Activated naive CD8-positive, alpha-beta T cell treated with anti-CD3 and anti-CD28 coated beads for 36 hours (primary cell): ENCODE measurements around the gene OBI1. TPM values are rescaled to one million over a fixed set of nuclear protein-coding genes. Genes with fewer than 3 reads are reported as not detected.
A peak's percentile ranks its signal among the peaks of the same experiment; 100 is the strongest.

Experiments
- DNase-seq: peaks from one replicate; pipeline ENCODE4 v3.0.0; 2021
- H3K27ac Mint-ChIP-seq: one replicate; pipeline ENCODE4 v1.8.0; 2022; ENCODE audit warnings: mild to moderate bottlenecking, moderate library complexity, mixed read lengths
- H3K27me3 Mint-ChIP-seq: one replicate; pipeline ENCODE4 v1.8.0; 2022; ENCODE audit warnings: mild to moderate bottlenecking, mixed read lengths
- H3K36me3 Mint-ChIP-seq: one replicate; pipeline ENCODE4 v1.8.0; 2021; ENCODE audit warnings: mild to moderate bottlenecking, mixed read lengths
- H3K4me1 Mint-ChIP-seq: one replicate; pipeline ENCODE4 v1.8.0; 2021; ENCODE audit warnings: mixed read lengths
- H3K4me3 Mint-ChIP-seq: one replicate; pipeline ENCODE4 v1.8.0; 2022; ENCODE audit warnings: mild to moderate bottlenecking, moderate library complexity, mixed read lengths
- H3K9me3 Mint-ChIP-seq: one replicate; pipeline ENCODE4 v1.8.0; 2022; ENCODE audit warnings: mixed read lengths
- total RNA-seq, 2 experiments: library from RNA; stranded (reverse); gene quantifications; one replicate each; pipeline ENCODE4 v1.2.3, GENCODE V29; 2021

Gene OBI1
- total RNA-seq, 2 experiments from 2014 or later, result 23.0 to 24.9 TPM

DNA sequence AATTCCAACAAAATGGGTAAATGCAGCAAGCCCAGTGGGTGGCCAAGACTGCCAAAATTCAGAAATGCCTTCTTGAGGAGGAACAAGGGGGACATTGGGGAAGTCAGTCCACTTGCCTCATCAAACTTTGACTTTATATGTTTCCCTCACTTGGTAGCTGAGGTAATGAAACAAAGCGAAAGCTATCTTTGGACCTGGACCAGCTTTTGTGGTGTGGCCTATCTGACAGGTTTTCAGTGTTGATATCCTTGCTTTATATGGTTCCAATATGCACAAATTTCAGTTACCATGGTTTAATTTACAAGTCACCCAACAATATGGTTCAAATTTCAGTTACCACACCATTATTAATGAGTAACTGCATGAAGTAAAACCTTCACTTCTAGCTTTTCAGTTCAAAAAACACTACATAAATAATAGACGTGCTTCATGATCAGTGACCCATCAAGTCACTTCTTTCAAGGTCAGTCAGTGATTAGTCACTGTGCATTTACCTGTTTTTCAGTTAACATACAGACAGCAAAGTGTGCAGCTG lies 38.0 kb downstream of the OBI1 start:
- H3K27ac Mint-ChIP-seq, result no peak overlapping the region
- H3K36me3 Mint-ChIP-seq, result peaks cover 64% of the 10 kb centered on the region
- no peaks in the 10 kb centered on the region for H3K9me3 Mint-ChIP-seq
- no peak for DNase-seq
- no peaks in the 10 kb centered on the region for H3K27me3 Mint-ChIP-seq
- H3K4me3 Mint-ChIP-seq, result no peak overlapping the region
- H3K4me1 Mint-ChIP-seq, result peaks cover 5% of the 10 kb centered on the region

- Mint-ChIP-seq H3K27me3 (no peaks in the 10 kb centered on the region), H3K4me3 (no peak overlapping the region), H3K4me1 (peaks cover 4% of the 10 kb centered on the region), H3K36me3 (peaks cover 69% of the 10 kb centered on the region), H3K27ac (no peak overlapping the region), H3K9me3 (peaks cover 1% of the 10 kb centered on the region)
- no peak for DNase-seq
Measured at GRCh38 chr13:78618411-78618810, 40.5 kb downstream of the OBI1 start.

GRCh38 chr13:78611040-78611439 lies 47.9 kb downstream of the OBI1 start:
- H3K4me1 Mint-ChIP-seq, result peaks cover 25% of the 10 kb centered on the region
- no peak for DNase-seq
- H3K4me3 Mint-ChIP-seq, result no peak overlapping the region
- no peak overlapping the region for H3K27ac Mint-ChIP-seq
- peaks cover 1% of the 10 kb centered on the region for H3K9me3 Mint-ChIP-seq
- peaks cover 24% of the 10 kb centered on the region for H3K36me3 Mint-ChIP-seq
- H3K27me3 Mint-ChIP-seq, result peaks cover 65% of the 10 kb centered on the region

GRCh38 chr13:78610381-78610883 lies 48.5 kb downstream of the OBI1 start:
- H3K4me3 Mint-ChIP-seq, result no peak overlapping the region
- peaks cover 1% of the 10 kb centered on the region for H3K9me3 Mint-ChIP-seq
- peaks cover 18% of the 10 kb centered on the region for H3K36me3 Mint-ChIP-seq
- H3K27ac Mint-ChIP-seq, result no peak overlapping the region
- peaks cover 72% of the 10 kb centered on the region for H3K27me3 Mint-ChIP-seq
- peaks cover 27% of the 10 kb centered on the region for H3K4me1 Mint-ChIP-seq
- no peak for DNase-seq

- H3K4me1 Mint-ChIP-seq, result peaks cover 27% of the 10 kb centered on the region
- H3K36me3 Mint-ChIP-seq, result peaks cover 10% of the 10 kb centered on the region
- H3K4me3 Mint-ChIP-seq, result peak overlapping the region; percentile 68
- peaks cover 1% of the 10 kb centered on the region for H3K9me3 Mint-ChIP-seq
- H3K27me3 Mint-ChIP-seq, result peaks cover 79% of the 10 kb centered on the region
- no peak overlapping the region for H3K27ac Mint-ChIP-seq
- DNase-seq, result no peak
Measured at GRCh38 chr13:78609464-78610205, 49.3 kb downstream of the OBI1 start.

DNA sequence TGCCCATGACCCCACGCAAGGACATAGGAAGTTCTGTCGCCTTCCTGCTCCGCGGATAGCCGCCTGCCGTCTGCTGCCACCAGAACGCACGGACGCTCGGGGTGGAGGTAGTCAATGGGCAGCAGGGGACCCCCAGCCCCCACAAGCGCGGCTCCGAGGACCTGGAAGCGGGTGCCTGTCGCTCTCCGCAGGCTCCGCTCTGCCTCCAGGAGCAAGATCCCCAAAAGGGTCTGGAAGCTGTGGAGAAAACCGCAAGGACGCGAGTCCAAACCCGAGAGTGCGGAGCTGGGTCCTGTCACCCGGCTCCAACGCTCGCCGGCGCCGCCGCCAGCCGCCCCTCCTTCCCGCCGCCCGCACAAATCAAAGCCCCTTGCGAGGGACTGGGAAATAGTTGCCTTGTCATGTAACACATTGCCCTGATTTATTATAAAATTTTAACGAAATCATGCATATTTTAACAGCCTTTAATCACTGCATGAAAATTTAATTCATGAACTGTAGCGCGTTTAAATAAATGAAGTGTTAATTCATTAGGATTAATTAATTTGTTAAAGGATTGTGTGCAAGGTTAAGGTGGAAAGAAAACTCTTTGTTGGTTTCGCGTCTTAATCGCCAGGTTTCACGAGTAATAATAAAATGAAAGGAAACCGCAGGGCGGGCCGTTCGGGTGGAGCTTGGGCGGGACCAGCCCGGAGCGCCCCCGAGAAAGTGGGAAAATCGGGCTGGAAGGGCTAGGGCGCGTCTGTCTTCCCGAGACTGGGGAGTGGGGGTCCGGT lies 50.1 kb downstream of the OBI1 start:
- peaks cover 32% of the 10 kb centered on the region for H3K4me1 Mint-ChIP-seq
- H3K4me3 Mint-ChIP-seq, result peak overlapping the region; percentile 68
- peaks cover 6% of the 10 kb centered on the region for H3K36me3 Mint-ChIP-seq
- H3K9me3 Mint-ChIP-seq, result no peaks in the 10 kb centered on the region
- H3K27ac Mint-ChIP-seq, result no peak overlapping the region
- peaks cover 87% of the 10 kb centered on the region for H3K27me3 Mint-ChIP-seq
- DNase-seq, result no peak

GRCh38 chr13:78608252-78608687 lies 50.7 kb downstream of the OBI1 start:
- Mint-ChIP-seq H3K4me1 (peaks cover 36% of the 10 kb centered on the region), H3K4me3 (peak overlapping the region; percentile 16), H3K27me3 (peaks cover 93% of the 10 kb centered on the region), H3K9me3 (no peaks in the 10 kb centered on the region), H3K27ac (no peak overlapping the region), H3K36me3 (peaks cover 2% of the 10 kb centered on the region)
- no peak for DNase-seq

GRCh38 chr13:78607409-78608251 lies 51.3 kb downstream of the OBI1 start:
- Mint-ChIP-seq H3K9me3 (no peaks in the 10 kb centered on the region), H3K4me3 (no peak overlapping the region), H3K27ac (no peak overlapping the region), H3K4me1 (peaks cover 38% of the 10 kb centered on the region), H3K36me3 (peaks cover 2% of the 10 kb centered on the region), H3K27me3 (peaks cover 97% of the 10 kb centered on the region)
- no peak for DNase-seq

- H3K9me3 Mint-ChIP-seq, result no peaks in the 10 kb centered on the region
- H3K36me3 Mint-ChIP-seq, result peaks cover 2% of the 10 kb centered on the region
- H3K4me3 Mint-ChIP-seq, result no peak overlapping the region
- H3K4me1 Mint-ChIP-seq, result peaks cover 41% of the 10 kb centered on the region
- peaks cover 94% of the 10 kb centered on the region for H3K27me3 Mint-ChIP-seq
- DNase-seq, result no peak
- H3K27ac Mint-ChIP-seq, result no peak overlapping the region
Measured at GRCh38 chr13:78606471-78607408, 52.2 kb downstream of the OBI1 start.

DNA sequence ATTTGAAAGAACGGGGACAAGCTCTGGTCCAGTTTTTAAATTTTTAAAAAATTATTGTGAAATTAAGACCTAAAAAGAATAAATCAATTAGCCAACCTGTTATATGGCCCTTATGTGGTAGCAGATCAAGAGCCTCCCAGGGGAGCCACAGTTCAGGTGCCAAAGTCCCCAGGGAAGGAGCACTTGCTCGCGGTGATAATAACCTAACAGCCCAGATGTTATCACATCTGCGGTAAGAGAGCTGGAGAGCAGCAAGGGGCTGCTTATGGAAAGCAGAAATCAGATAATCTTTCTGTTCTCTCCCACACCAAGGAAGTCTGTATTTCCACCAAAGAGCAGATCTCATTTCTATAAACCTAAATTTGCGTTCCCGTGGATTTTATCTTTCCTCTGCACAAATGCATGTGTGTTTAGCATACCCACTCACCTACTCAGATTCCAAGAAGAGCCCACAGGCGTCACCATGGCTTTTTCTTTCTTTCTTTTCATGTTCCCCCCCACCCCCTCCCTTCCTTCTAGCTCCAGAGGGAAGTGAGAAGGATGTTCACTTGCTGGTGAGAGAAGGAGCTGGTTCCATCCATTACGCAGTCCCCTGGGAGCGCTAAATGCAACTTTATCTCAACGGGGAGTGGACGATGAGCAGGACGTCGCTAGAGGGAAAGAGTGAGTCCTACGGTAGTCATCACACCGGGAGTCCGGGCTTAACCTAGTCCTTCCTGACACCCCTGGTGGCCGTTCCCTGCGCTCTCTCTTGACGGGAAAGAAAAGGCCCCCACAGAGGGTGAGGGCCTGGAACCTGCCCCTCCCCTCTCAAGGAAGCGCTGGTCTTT lies 54.0 kb downstream of the OBI1 start:
- Mint-ChIP-seq H3K4me3 (no peak overlapping the region), H3K4me1 (peaks cover 41% of the 10 kb centered on the region), H3K27me3 (peaks cover 93% of the 10 kb centered on the region), H3K27ac (no peak overlapping the region), H3K9me3 (no peaks in the 10 kb centered on the region), H3K36me3 (no peaks in the 10 kb centered on the region)
- no peak for DNase-seq

DNA sequence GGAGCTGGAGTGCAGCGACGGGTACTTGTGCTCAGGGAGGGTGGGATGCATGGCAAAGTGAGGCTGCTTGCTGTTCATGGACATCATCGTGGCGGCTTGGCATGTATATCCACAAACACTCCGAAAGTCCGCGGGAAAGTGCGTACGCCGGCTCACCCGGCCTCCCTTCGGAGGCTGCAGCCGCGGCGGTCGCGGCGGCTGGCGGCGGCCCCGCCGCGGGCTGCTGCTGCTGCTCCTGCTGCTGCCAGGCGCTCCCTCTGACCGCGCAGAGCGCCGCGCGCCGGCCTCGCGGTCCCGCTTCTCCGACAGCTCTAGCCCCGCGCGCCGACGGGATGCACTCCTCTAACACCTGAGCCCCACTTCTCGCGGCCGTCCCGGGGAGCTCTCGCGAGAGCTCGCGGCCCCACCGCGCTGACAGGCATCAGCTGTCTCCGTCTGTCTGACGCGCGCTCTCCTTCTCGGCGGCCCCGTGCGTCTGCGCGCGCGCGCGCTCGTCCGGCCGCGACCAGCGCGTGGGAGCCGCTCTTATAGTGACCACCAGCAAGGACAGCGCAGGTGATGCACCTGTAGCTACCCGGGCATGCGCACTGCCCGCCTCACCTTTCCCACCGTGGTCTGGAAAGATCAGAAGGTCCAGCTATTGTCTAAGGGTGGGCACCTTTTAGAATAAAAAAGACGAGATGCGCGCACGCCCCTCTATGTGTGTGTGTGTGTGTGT lies 55.6 kb downstream of the OBI1 start, which contains the start of gene POU4F1:
POU4F1 (minus strand) TSS at position 313 of the 718 bp plus-strand sequence; CDS start at position 87, 226 bp downstream.
- Mint-ChIP-seq H3K27me3 (peaks cover 93% of the 10 kb centered on the region), H3K9me3 (no peaks in the 10 kb centered on the region), H3K4me3 (peak within 1 kb of the TSS; percentile 76), H3K27ac (peak within 1 kb of the TSS; percentile 49), H3K36me3 (no peaks in the 10 kb centered on the region), H3K4me1 (peaks cover 35% of the 10 kb centered on the region)
- peak; percentile 66 for DNase-seq

GRCh38 chr13:78602561-78603239 lies 56.3 kb downstream of the OBI1 start:
- Mint-ChIP-seq H3K27me3 (peaks cover 91% of the 10 kb centered on the region), H3K36me3 (no peaks in the 10 kb centered on the region), H3K4me1 (peaks cover 30% of the 10 kb centered on the region), H3K27ac (peak overlapping the region; percentile 49), H3K4me3 (peak overlapping the region; percentile 76), H3K9me3 (no peaks in the 10 kb centered on the region)
- DNase-seq, result no peak
